ENCODE data around the gene PLEKHH3.

The PLEKHH3 gene, protein sequence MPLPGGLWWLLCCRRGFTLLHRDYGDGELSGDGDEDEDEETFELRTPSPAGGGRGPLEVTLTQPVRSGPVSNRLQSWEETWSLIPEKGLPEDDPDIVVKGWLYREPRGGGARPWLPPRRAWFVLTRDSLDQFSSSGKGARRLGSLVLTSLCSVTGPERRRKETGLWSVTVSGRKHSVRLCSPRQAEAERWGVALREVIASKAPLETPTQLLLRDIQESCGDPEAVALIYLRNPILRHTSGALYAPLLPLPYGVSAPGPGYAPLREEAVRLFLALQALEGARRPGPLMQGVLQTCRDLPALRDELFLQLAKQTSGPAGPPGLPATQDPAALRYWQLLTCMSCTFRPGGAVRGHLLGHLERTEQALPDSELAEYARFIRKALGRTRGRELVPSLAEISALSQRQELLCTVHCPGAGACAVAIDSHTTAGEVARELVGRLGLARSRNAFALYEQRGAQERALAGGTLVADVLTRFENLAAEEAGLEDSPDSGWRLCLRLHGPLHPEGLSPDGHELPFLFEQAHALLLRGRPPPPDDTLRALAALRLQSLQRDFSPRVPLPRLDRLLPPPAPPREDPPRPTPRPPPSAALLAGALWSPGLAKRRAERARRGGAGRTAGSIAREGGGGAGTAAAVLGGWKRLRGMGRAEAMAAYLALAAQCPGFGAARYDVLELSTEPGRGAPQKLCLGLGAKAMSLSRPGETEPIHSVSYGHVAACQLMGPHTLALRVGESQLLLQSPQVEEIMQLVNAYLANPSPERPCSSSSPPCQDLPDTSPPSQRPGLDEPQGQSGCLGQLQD

DNA sequence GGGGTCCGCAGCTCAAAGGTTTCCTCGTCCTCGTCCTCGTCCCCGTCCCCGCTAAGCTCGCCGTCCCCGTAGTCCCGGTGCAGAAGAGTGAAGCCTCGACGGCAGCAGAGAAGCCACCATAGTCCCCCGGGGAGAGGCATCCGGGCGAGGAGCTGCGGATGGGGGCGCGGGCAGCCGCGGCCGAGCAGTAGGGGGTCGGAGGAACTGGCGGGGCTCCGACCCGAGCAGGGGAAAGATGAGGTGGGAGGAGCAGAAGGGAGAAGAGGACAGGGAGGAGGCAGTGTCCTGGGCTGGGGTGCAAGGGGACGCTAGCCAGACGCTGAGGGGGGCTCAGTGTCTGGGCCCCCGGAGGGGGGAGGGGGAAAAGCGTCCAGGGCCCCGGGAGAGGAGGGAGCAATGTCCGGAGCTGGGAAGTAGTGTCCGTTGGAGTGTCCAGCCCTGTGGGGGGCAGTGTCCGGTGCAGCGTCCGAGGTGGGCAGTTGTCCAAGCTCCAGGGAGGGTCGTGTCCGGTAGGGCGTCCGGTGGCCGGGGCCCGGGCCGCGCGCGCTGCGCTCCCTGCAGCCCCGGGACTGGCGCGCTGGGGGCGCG lies at the start of gene PLEKHH3:
Gene PLEKHH3, minus strand, starts transcription at position 571 of the 588 bp plus-strand sequence. Its CDS starts 431 bp downstream, at position 140.
- DNase-seq (ENCODE audit: low read depth, low spot score) = no peak

DNA sequence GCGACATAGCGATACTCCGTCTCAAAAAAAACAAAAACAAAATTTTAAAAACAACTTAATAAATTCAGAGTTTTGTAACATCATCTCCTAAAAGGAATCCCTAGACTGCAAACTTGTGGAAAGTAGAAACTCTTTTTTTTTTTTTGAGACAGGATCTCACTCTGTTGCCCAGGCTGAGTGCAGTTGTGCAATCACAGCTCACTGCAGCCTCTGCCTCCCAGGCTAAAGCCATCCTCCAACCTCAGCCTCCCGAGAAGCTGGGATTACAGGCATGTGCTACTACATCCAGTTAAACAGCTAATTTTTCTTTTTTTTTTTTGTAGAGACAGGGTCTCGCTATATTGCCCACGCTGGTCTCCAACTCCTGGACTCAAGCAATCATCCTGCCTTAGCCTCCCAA lies 48.3 kb upstream of the PLEKHH3 start:
- no peak for DNase-seq (ENCODE audit: low read depth, low spot score)

DNA sequence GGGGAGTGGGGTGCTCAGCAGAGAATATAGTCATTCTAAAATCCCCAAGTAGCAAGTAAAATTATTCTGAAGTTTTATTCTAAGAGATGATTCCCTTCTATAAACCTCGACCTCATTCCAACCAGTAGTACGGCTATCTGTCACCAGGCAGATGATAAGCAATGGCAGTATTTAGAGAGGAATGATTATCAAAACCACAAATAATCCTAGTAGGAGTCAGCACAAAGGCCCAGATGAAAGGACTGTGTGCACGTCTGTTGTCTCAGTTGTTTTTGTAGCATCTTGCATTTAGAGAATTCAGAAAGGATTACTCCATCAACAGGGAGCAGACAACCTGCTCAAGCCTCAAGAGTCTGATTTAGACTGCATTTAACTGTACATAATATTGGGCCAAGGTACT lies 46.8 kb upstream of the PLEKHH3 start:
- no peak for DNase-seq (ENCODE audit: low read depth, low spot score)

DNA sequence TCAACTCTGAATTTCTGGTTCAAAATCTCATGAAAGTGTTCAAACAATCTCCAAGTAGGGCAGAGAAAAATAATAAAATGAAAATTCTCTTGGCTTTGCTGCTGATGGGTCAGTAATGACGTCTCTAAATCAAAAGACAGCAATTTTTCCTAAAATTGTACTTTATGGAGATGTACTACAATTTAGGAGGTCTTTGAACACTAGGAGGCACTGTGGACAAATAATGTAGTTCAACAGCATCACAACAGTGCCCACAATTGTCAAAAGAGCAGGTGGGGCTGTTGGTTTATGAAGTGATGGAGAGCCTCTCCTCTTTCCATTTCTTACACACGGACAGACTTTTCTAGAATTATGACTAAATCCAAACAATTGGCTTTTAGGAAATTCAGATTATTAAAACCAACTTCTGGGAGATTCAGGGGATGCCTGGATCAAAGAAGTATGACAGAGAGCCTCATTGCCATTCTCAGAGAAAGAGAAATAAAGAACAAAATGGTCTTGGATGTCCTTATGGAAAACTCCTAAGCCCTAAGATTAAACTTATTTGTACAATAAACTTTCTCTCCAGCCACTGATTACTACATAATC lies 44.3 kb upstream of the PLEKHH3 start:
- no peak for DNase-seq (ENCODE audit: low read depth, low spot score)

DNA sequence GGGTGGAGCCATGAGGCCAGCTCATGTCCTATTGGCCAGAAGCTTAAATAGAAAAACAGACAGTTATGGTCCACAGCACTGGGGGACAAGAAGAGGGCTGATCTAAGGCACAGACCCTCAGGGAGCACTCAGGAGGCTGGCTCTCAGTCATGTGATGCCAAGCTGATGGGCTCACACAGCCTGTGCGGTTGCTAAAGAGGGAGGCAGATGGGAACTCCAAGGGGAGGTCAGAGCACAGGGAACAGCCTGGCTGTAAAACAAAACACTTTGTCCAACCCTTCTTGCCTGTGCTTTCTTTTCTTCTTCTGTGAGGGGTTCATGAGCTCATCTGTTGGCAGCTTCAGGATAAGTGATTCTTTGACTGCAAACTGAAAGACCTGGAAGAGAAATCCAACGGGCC lies 32.8 kb upstream of the PLEKHH3 start:
- no peak for DNase-seq (ENCODE audit: low read depth, low spot score)

DNA sequence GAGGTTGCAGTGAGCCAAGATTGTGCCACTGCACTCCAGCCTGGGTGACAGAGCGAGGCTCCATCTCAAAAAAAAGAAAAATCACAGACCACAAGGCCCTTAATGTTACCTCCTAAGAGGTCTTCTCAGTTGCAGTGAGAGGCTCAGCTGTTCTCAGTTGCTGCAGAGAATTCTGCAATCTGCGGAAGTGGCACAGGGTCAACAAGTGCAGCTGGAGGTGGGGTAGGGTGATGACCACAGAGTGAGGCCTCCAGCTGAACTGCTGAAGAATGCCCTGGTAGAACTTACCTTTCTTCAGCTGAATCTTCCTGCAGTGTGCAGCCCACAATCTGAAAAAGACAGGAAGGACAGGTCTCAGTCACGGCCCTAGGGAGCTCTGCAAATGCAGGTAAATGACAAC lies 31.8 kb upstream of the PLEKHH3 start:
- DNase-seq (ENCODE audit: low read depth, low spot score) = no peak

DNA sequence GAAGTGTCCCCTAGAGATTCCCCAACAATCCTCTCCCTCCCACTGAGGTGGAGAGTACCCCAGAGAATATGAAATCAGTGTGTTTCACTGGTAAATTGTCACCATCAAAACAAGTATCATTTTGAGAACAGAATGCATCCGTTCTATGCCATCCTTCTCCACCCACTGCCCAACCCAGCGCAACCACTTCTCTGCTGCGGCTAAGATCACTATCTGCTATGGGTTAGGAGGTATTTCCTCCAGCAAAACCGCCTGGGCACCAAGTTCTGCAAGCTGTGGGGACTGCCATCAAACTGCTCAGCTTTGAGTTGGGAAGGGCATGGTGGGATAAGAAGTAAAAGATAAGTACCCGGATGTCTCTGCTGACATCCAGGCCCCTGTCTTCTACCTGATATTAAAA lies 29.9 kb upstream of the PLEKHH3 start:
- DNase-seq (ENCODE audit: low read depth, low spot score) = no peak

DNA sequence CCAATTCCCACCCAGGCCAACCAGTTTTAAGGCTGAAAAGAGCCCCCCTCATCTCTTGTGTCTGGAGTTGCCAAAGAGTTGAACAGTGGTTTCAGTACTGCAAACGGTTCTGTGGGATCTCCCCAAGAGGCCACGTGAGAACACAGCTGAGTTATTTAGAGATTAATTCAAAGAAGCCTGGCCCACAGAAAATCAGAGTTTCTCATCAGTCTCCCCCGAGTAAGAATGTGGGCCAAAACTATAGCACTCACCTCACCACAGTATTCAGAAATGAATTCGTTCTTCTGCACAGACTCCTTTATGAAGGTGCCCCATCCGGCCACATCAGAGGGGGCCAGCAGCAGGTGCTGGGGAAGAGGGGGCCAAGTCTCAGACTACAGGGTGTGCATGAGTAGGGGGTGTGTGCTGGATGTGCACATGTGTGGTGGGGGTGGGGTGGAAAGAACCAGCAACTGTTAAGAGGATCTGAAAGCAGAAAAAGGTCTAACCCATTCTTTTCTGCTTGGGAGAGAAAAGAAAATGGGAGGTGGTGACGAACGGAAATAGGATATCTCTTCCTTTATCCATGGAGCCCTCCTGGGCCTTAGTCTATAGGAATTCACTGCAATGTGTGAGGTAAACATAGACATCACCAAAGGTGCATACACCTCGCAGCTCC lies 28.2 kb upstream of the PLEKHH3 start:
- no peak for DNase-seq (ENCODE audit: low read depth, low spot score)

DNA sequence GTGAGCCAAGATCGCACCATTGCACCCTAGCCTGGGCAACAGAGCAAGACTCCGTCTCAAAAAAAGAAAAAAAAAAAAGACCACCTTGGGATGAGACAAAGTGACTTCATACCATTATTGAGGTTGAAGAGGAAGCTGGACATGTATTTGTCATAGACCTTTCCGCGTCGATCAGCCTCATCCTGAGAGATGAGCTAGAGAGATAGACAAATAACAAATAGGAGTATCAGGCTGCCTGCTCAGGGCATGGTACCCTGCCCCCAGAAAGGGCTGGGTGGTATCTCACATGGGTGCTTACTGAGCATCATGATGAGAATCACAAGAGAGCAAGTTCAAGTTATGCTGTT lies 27.7 kb upstream of the PLEKHH3 start:
- DNase-seq (ENCODE audit: low read depth, low spot score) = no peak

DNA sequence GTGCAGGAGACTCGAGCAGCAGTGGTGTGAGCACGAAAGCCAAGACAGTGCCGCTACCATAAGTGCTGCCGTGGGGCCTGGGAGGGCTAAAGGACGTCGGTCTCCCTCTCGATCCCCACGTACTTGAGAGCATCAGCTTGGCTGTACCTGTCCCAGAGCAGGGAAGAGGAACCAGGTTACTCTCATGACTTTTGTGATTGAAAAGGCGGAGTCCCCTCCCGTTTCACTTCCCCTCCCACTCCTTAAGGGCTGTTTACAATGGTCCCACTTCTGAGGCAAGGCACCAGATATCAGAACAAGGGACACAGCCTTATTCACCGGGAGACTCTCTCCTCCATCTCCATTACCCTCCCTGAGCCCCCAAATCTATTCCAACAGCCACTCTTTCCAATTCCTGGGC lies 25.7 kb upstream of the PLEKHH3 start:
- DNase-seq (ENCODE audit: low read depth, low spot score) = no peak

DNA sequence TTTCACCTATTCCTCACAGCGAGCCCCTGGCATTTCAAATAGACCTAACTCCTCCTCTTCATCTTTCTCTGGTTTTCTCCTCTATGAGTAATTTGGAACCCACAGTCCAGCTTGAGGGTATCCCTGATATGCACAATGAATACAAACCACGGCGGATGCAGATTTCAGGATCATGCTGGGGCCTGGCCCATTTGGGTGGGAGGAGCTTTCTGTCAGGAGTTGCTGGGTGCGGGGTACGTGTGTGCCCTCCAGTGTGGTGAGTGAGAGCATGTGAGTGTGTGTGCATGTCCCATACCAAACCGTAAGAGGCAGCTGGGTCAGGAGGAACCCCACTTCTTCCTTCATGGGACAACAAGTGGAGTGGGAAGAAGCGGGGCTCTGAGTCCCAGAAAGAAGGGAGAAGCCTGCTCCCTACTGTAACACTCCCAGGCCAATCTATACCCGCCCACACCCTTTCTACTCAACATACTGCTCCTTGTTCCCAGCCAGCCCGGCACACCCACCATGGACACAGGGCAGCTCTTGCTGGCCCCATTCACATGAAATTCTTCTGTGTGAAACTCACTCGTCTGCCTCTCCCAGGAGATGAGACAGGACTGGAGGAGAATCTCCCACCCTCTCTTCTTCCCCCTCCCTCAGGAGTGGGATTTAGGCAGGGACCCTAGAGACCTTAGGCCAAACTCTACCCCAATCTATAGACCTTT lies 23.9 kb upstream of the PLEKHH3 start:
- DNase-seq (ENCODE audit: low read depth, low spot score) = no peak

DNA sequence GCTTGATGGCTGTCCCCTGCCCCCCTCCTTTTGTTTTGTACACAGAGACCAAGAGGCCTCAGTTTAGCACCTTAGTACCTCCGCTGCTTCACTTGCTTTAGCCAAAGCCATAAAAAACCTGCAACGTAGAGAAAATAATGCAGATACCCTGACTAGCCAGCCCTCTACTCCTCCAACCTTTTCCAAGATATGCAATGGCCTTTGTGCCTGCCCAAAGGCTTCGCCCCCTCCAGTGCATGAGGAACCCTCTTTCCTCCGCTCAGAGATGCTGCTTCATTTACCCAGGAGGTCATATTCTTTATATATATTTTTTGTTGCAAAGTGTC lies 22.6 kb upstream of the PLEKHH3 start:
- no peak for DNase-seq (ENCODE audit: low read depth, low spot score)

DNA sequence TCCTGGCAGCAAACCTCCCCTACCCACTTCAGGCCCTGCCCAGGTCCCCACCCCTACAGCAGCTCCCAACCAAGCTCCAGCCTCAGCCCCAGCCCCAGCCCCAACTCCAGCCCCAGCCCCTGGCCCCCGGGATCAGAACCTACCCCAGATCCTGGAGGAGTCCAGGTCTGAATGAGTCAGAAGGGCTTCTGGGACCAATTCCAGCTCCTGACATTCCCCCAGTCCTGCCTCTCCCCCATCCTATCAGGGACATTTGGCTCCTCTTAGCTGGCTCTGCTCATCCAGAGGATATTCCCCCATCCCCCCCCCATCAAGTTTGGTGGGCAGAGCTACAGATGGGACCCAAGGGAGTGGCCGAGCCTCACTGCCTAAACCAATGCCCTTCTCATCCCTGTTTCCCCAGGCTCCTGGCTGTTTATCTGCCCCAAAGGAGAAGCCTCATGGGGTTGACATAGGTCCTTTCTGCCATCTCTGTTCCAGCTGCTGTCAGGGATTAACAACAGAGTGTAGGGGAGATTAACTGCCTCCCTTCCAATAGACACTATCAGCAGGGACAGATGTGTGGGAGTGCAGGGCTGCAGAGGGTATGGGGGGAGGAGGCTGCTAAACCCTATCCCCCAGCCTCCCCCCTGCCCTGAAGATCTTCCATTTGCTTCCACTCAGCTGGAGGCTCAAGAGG lies 22.1 kb upstream of the PLEKHH3 start:
- DNase-seq (ENCODE audit: low read depth, low spot score) = no peak

DNA sequence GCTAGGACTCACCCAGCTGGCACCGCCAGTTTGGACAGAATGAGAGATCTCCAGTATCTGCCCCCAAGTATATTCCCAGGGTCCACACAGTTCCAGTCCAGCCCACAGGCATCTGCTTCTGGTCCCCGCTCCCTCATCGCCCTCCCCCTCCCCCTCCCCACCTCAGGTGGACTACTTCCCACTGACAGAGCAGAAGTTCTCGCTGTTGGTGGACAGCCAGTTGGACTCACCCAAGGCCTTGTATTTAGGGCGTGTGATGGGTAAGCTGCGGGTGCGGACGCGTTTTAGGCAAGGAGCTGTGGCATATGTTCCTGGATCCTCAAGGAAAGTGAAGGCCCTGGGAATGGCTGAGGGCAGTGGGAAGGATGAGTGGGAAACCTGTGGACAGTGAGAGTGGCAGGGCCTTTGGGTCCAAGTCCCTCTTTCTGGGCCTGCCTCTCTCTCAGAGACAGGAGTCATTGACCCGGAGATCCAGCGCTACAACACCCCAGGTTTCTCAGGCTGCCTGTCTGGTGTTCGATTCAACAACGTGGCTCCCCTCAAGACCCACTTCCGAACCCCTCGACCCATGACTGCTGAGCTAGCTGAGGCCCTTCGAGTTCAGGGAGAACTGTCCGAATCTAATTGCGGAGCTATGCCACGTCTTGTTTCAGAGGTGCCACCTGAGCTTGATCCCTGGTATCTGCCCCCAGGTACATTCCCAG lies 20.5 kb upstream of the PLEKHH3 start:
- no peak for DNase-seq (ENCODE audit: low read depth, low spot score)

DNA sequence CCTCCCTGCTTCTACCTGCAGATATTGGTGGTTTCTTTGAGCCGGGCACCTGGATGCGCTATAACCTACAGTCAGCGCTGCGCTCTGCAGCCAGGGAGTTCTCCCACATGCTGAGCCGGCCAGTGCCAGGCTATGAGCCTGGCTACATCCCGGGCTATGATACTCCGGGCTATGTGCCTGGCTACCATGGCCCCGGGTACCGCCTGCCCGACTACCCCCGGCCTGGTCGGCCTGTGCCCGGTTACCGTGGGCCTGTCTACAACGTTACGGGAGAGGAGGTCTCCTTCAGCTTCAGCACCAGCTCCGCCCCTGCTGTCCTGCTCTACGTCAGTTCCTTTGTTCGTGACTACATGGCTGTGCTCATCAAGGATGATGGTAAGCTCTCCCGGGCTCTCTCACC lies 18.7 kb upstream of the PLEKHH3 start:
- no peak for DNase-seq (ENCODE audit: low read depth, low spot score)

DNA sequence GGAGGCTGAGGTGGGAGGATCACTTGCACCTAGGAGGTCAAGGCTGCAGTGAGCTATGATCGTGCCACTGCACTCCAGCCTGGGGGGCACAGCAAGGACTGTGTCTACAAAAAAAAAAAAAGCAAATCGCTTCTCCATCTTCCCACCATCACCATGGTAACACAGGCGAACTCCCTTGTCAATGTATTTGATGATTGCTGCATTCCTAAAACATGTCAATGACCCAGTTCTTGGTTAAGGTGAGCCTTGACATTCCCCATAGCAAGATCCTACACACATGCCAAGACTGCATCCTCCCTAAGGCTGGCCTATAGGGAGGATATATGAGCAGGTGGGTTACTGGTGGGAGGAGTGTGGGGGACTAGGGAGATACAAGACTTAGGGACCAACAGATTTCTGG lies 17.7 kb upstream of the PLEKHH3 start:
- DNase-seq (ENCODE audit: low read depth, low spot score) = no peak

DNA sequence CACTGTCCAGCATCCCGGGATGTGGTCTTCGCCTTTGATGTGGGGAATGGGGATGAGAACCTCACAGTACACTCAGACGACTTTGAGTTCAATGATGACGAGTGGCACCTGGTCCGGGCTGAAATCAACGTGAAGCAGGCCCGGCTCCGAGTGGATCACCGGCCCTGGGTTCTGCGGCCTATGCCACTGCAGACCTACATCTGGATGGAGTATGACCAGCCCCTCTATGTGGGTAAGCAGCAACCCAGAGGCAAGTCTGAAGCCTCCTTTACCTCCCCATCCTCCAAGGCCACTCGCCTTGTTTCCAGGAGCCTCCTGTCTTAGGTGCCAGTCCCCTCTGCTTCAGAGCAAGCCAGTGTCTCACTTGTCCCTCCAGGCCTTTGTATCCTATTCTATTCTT lies 15.7 kb upstream of the PLEKHH3 start:
- DNase-seq (ENCODE audit: low read depth, low spot score) = no peak

DNA sequence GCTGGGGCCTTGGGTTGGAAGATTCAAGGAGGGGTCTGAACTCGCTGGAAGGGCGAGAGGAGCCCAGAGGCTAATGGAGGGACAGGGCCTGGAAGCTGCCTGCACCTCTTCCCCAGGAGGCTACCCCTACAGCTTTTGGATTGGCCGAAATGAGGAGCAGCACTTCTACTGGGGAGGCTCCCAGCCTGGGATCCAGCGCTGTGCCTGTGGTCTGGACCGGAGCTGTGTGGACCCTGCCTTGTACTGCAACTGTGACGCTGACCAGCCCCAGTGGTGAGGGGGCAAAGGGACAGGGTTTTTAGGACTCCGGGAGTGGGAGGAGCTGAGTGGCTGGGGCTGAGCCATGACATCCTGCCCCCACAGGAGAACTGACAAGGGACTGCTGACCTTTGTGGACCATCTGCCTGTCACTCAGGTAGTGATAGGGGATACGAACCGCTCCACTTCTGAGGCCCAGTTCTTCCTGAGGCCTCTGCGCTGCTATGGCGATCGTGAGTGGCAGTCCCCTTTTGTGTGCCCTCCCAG lies 14.3 kb upstream of the PLEKHH3 start:
- DNase-seq (ENCODE audit: low read depth, low spot score) = no peak

DNA sequence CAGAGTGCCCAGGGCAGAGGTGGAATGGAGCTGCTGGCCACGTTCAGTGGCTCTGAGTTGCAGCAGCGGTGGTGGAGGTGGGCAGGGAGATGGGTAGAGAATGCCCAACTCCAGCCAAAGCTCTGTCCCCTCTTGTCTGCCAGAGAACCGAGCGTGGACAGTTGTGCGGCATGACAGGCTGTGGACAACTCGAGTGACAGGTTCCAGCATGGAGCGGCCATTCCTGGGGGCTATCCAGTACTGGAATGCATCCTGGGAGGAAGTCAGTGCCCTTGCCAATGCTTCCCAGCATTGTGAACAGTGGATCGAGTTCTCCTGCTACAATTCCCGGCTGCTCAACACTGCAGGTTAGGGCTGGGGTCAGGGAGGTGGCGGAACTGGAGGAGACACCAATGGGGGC lies 13.8 kb upstream of the PLEKHH3 start:
- no peak for DNase-seq (ENCODE audit: low read depth, low spot score)

Data from activated naive CD8-positive, alpha-beta T cell treated with anti-CD3 and anti-CD28 coated beads, Interleukin-2, amount 50 U/mL, for 16 hours (primary cell).